Pancreas (tissue), 10 donors: ENCODE measurements around the gene DGKI. TPM values are rescaled to one million over a fixed set of nuclear protein-coding genes. Genes with fewer than 3 reads are reported as not detected.
"Not testable (repeated sequence)": the region's sequence is repeated elsewhere in the genome, so short reads cannot be mapped to it uniquely, and the experiment has no call there.

Experiments
- ATAC-seq, 4 donors: fragments of 200-7000 bp; cut with Tn5 transposase; one replicate each; pipeline versions ENCODE4 v1.8.0 to v1.9.1; 2020; ENCODE audit warnings: mild to moderate bottlenecking in 4 of 4, moderate library complexity in 4 of 4
- DNase-seq, 6 donors: peaks; one replicate each; pipeline ENCODE4 v3.0.0-alpha.2; 2020
- FAIRE-seq: peaks from 2 replicates; lab custom pipeline; 2012; peaks lifted over from hg19 to GRCh38; lab: Jason Lieb, UNC
- H3K27ac ChIP-seq, 4 donors: fragments of 200-600 bp; sonication (generic); 1 replicate in 3 of 4; 2 replicates in 1 of 4; pipeline versions ENCODE4 v1.5.0 to v1.8.0; 2020
- H3K27me3 ChIP-seq, 4 donors: fragments of 200-600 bp; one replicate each; pipeline ENCODE4 v1.8.0; 2021
- H3K36me3 ChIP-seq, 3 donors: fragments of 200-600 bp; sonication (generic) in 1 of 3; one replicate each; pipeline versions ENCODE4 v1.5.0 to v1.8.0; 2020 to 2021
- H3K4me1 ChIP-seq, 3 donors: fragments of 200-600 bp; one replicate each; pipeline ENCODE4 v1.8.0; 2021
- H3K4me3 ChIP-seq, 4 donors: fragments of 200-600 bp; sonication (generic) in 2 of 4; one replicate each; pipeline versions ENCODE4 v1.5.0 to v1.8.0; 2020 to 2021
- H3K9me3 ChIP-seq, 4 donors: fragments of 200-600 bp; one replicate each; pipeline ENCODE4 v1.8.0; 2021
- WGBS, 2 donors: extraction: QIAGEN DNeasy Blood & Tissue Kit; methylation state at CpG; one replicate each; pipeline ENCODE4 v1.1.7; 2013; 5-methylcytosine and 5-hydroxymethylcytosine counted together
- intact Hi-C, 3 donors: fragments of 100-400 bp; cut with DNase I; formaldehyde crosslinking; loops; one replicate each; pipeline versions ENCODE4 v1.11.1 to v1.14.2; 2022
- polyA plus RNA-seq, 2 donors: library from polyadenylated mRNA; stranded (reverse); fragments of 200-250 nt; gene quantifications; one replicate each; pipeline ENCODE4 v1.2.3, GENCODE V29; 2013
- total RNA-seq, 6 donors: library from RNA; stranded (reverse); fragmentation: NEBNext Ultra II Directional in 4 of 6; extraction: Animal tissue kit (Norgen Biotek cat#: 25700) in 4 of 6; gene quantifications; one replicate each; pipeline versions ENCODE4 v1.2.1 to v1.2.4, GENCODE V29; 2021 to 2023
- TF ChIP-seq, protein P1 (sequence below), 4 donors: fragments of 200-600 bp; sonication (generic) in 3 of 4; IDR thresholded peaks; one replicate each; pipeline versions ENCODE4 v1.5.0 to v1.8.0; 2021; ENCODE audit warnings: antibody characterized with exemption in 4 of 4
- donor health status: healthy with polysubstance abuse.
- donor health status: DM: no; HTN: no; CAD: no; lungs with moderate emphysema.
- donor health status: DM: no; HTN: no; CAD: no.
- donor health status: control.
- donor health status: control.
- donor health status: Bipolar disorder and iron deficiency.
- donor health status: DM: yes; HTN: yes; CAD: no.
- donor health status: DM: no; HTN: no; CAD: no.
- donor health status: DM: no; HTN: no; CAD: no.
- donor health status: DM: yes; HTN: yes; CAD: no.

The DGKI gene
- total and polyA plus RNA-seq, 8 donors = 0.04 to 0.81 (median 0.15) TPM

DNA sequence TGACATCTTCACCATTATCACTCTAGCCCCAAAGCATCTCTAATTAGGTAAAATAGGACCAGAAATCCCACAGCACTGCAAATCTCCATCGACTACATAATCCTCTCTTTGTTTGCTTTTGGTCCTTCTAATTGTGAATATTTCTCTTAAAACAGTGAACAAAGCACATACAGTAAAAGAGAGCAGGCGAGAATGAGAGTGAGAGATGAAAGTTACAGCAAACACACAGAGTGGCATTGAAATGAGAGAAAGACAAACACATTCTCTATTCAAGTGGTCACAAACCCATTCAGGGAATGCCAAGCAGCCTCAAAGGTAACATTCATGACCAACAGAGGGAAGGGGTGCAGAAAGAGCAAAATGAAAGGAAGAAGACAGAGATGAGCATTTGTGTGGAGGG lies 393.4 kb downstream of the DGKI start:
- intact Hi-C loops = loop anchor here in 1 of 3 donors (10.0 kb wide), 1 partner anchor 279 kb away; no protein-coding TSS in a partner anchor
- H3K36me3 ChIP-seq = no peaks in the 10 kb centered on the region
- H3K4me3 ChIP-seq = no peak overlapping the region
- no peak for ATAC-seq
- no peaks in the 10 kb centered on the region for H3K9me3 ChIP-seq
- no peak for FAIRE-seq
- DNase-seq = no peak
- 15 to 26% methylated on average over 2 of the region's 2 CpGs for WGBS, 2 donors
- H3K27ac ChIP-seq = no peak overlapping the region
- TF ChIP-seq, protein P1, sequence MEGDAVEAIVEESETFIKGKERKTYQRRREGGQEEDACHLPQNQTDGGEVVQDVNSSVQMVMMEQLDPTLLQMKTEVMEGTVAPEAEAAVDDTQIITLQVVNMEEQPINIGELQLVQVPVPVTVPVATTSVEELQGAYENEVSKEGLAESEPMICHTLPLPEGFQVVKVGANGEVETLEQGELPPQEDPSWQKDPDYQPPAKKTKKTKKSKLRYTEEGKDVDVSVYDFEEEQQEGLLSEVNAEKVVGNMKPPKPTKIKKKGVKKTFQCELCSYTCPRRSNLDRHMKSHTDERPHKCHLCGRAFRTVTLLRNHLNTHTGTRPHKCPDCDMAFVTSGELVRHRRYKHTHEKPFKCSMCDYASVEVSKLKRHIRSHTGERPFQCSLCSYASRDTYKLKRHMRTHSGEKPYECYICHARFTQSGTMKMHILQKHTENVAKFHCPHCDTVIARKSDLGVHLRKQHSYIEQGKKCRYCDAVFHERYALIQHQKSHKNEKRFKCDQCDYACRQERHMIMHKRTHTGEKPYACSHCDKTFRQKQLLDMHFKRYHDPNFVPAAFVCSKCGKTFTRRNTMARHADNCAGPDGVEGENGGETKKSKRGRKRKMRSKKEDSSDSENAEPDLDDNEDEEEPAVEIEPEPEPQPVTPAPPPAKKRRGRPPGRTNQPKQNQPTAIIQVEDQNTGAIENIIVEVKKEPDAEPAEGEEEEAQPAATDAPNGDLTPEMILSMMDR (IDR thresholded peaks at IDR 0.05) = no peak
- peaks cover 0 to 9% (median 0%) of the 10 kb centered on the region in 4 donors for H3K27me3 ChIP-seq
- no peaks in the 10 kb centered on the region for H3K4me1 ChIP-seq

GRCh38 chr7:137449016-137449415 lies 397.8 kb downstream of the DGKI start:
- intact Hi-C loops = no loop called here
- no peaks in the 10 kb centered on the region for H3K36me3 ChIP-seq
- WGBS, 2 donors = 61 to 79% methylated on average over 4 of the region's 4 CpGs
- no peak overlapping the region for H3K27ac ChIP-seq
- no peaks in the 10 kb centered on the region for H3K27me3 ChIP-seq
- DNase-seq (no peak), FAIRE-seq (no peak), ATAC-seq (no peak)
- H3K4me3 ChIP-seq = no peak overlapping the region
- TF ChIP-seq, protein P1 (IDR thresholded peaks at IDR 0.05) = no peak
- H3K4me1 ChIP-seq = no peaks in the 10 kb centered on the region
- no peaks in the 10 kb centered on the region for H3K9me3 ChIP-seq

- ATAC-seq, H3K36me3 ChIP-seq, H3K4me1 ChIP-seq, intact Hi-C loops, H3K27me3 ChIP-seq, FAIRE-seq, DNase-seq, H3K9me3 ChIP-seq, H3K27ac ChIP-seq, H3K4me3 ChIP-seq: not testable (repeated sequence)
- 74 to 78% methylated on average over 1 of the region's 1 CpG for WGBS, 2 donors
Observed at GRCh38 chr7:137448572-137448971, 398.2 kb downstream of the DGKI start.

GRCh38 chr7:137446025-137446424 lies 400.7 kb downstream of the DGKI start:
- TF ChIP-seq, protein P1 (IDR thresholded peaks at IDR 0.05) = no peak
- no peak for ATAC-seq
- no peaks in the 10 kb centered on the region for H3K9me3 ChIP-seq
- no peak for DNase-seq
- H3K27me3 ChIP-seq = no peaks in the 10 kb centered on the region
- no peak for FAIRE-seq
- no peaks in the 10 kb centered on the region for H3K36me3 ChIP-seq
- intact Hi-C loops = no loop called here
- H3K4me1 ChIP-seq = no peaks in the 10 kb centered on the region
- WGBS, 2 donors = 60 to 72% methylated on average over 3 of the region's 3 CpGs
- no peak overlapping the region for H3K4me3 ChIP-seq
- no peak overlapping the region for H3K27ac ChIP-seq

DNA sequence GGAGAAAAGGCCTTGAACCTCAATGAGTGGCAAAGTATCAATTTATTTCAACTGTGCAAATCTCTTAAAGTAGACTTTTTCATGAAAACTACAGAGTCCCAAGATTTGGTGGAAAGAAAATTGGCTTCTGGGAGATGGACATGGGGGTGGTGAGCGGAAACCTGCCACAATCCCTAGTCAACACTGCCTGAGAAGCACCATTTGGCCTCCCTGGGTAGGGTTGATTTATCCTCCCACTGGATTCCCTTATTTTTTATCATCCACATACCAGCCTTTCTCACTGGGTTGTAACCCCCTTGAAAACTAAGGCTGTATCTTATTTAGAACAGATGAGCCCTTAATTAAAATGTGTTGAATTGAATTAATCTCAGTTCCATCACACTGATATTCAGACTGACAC lies 401.5 kb downstream of the DGKI start:
- 86 to 94% methylated on average over 1 of the region's 1 CpG for WGBS, 2 donors
- Histone ChIP-seq H3K9me3 (no peaks in the 10 kb centered on the region), H3K4me3 (no peak overlapping the region), H3K27me3 (no peaks in the 10 kb centered on the region), H3K36me3 (no peaks in the 10 kb centered on the region), H3K4me1 (no peaks in the 10 kb centered on the region), H3K27ac (no peak overlapping the region)
- TF ChIP-seq, protein P1 (IDR thresholded peaks at IDR 0.05) = no peak
- ATAC-seq (no peak), DNase-seq (no peak), FAIRE-seq (no peak)
- intact Hi-C loops = no loop called here
